ENCODE data around the gene STAT2. TPM values are rescaled to one million over a fixed set of nuclear protein-coding genes. Genes with fewer than 3 reads are reported as not detected.

The STAT2 gene
- total and polyA plus RNA-seq, 9 of the 15 experiments (the other 6 are each of a cell fraction or from before 2014, with no cell fraction given), result 15.5 to 46.9 (median 40.1) TPM

DNA sequence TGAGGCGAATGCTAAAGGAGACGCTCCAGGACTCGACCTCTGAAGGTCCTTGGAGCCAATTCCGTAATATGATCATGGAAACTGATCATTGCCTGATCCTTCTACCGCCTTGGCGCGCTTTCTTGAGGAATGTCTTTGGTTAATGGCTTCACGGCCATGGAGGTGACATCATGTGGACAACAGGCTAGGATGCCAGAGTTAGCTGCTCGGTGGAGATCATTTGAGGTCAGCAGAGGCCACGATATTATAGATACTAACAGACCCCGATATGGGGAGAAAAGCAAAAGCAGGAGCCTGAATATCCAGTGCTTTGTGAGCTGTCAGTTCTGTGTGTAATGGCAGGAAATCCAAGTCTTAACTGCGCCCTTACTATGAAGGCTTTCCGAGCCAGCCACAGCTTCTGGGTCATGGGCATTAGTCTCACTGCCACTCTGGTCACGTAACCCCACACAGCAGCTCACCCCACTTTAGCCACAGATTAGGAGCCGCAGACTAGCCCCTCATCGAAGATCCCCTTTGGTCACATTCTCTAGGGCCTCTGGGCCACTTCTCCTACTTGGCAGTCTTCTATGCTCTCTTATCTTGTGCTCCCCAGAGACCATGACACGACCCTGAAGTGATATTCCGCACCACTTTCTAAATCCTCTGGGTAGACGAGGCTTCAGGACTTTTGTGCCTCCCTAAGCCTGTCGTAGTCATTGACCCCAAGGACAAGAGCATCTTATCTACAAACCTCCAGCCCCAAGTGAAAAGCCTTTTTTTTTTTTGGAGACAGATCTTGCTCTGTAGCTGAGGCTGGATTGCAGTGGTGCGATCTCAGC is 59.1 kb downstream of the STAT2 start (continued):
- TF ChIP-seq SNIP1 (IDR thresholded peaks at IDR 0.05; ENCODE audit: low read depth) (no peak), KLF13 (tag; IDR thresholded peaks at IDR 0.05; ENCODE audit: borderline replicate concordance, low read depth) (no peak), CHAMP1 (IDR thresholded peaks at IDR 0.05) (no peak), ZBTB8A (IDR thresholded peaks at IDR 0.05; ENCODE audit: partially characterized antibody) (no peak), SPI1 (IDR thresholded peaks at IDR 0.05; ENCODE audit: borderline replicate concordance, low read depth, low read length) (no peak), NR2C2 (CRISPR knock-in tag; IDR thresholded peaks at IDR 0.05) (peak; percentile 82), NR2C2 (tag; IDR thresholded peaks at IDR 0.05) (peak; percentile 96), CBFA2T3 (IDR thresholded peaks at IDR 0.05) (peak; percentile 96), CCNT2 (IDR thresholded peaks at IDR 0.05; ENCODE audit: borderline replicate concordance, extremely low read depth, insufficient read length, low read depth, low read length) (peak; percentile 34), HLTF (IDR thresholded peaks at IDR 0.05) (no peak), MCM7 (IDR thresholded peaks at IDR 0.05) (no peak), KDM2B (CRISPR knock-in tag; IDR thresholded peaks at IDR 0.05) (no peak), ZNF445 (CRISPR knock-in tag; IDR thresholded peaks at IDR 0.05; ENCODE audit: low read depth) (no peak), RBM34 (IDR thresholded peaks at IDR 0.05; ENCODE audit: borderline replicate concordance, insufficient read depth, low read length) (no peak), KLF1 (tag; IDR thresholded peaks at IDR 0.05) (no peak), POLR2AphosphoS5 (IDR thresholded peaks at IDR 0.05; ENCODE audit: control insufficient read depth, insufficient read depth, low read depth, low read length) (peak; percentile 85), SMAD2 (IDR thresholded peaks at IDR 0.05; ENCODE audit: low read depth, low read length) (no peak), ZNF174 (CRISPR knock-in tag; IDR thresholded peaks at IDR 0.05) (no peak), KLF10 (CRISPR knock-in tag; IDR thresholded peaks at IDR 0.05) (no peak), NKRF (IDR thresholded peaks at IDR 0.05; ENCODE audit: borderline replicate concordance) (no peak), HDAC3 (IDR thresholded peaks at IDR 0.05; ENCODE audit: borderline replicate concordance, partially characterized antibody) (peak; percentile 45), HSF4 (CRISPR knock-in tag; IDR thresholded peaks at IDR 0.05; ENCODE audit: borderline replicate concordance) (no peak), POLR2AphosphoS2 (IDR thresholded peaks at IDR 0.05; ENCODE audit: low read length) (no peak)
- TF ChIP-seq, protein P1, sequence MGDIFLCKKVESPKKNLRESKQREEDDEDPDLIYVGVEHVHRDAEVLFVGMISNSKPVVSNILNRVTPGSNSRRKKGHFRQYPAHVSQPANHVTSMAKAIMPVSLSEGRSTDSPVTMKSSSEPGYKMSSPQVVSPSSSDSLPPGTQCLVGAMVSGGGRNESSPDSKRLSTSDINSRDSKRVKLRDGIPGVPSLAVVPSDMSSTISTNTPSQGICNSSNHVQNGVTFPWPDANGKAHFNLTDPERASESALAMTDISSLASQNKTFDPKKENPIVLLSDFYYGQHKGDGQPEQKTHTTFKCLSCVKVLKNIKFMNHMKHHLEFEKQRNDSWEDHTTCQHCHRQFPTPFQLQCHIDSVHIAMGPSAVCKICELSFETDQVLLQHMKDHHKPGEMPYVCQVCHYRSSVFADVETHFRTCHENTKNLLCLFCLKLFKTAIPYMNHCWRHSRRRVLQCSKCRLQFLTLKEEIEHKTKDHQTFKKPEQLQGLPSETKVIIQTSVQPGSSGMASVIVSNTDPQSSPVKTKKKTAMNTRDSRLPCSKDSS (IDR thresholded peaks at IDR 0.05; ENCODE audit: low read depth, partially characterized antibody), result no peak

All from K562 (cell line).